Stimulated activated CD8-positive, alpha-beta memory T cell treated with anti-CD3 and anti-CD28 coated beads, Interleukin-7, amount 100 ng/mL, for 1 hour (primary cell): ENCODE results near the gene CACNA1F.
A peak's percentile ranks its signal among the peaks of the same experiment; 100 is the strongest.

Experiments used
- DNase-seq, 2 donors: peaks; one replicate each; pipeline ENCODE4 v3.0.0-alpha.2; 2020; ENCODE audit warnings: low read depth in 2 of 2

Gene CACNA1F

GRCh38 chrX:49199315-49199595 lies 33.9 kb downstream of the CACNA1F start:
- DNase-seq: no peak

- DNase-seq: no peak
Observed at GRCh38 chrX:49198540-49199314, 34.4 kb downstream of the CACNA1F start.

GRCh38 chrX:49197543-49198087 lies 35.5 kb downstream of the CACNA1F start:
- no peak for DNase-seq

- no peak for DNase-seq
Observed at GRCh38 chrX:49193542-49193964, 39.6 kb downstream of the CACNA1F start.

- DNase-seq: no peak
Observed at GRCh38 chrX:49192722-49193328, 40.3 kb downstream of the CACNA1F start.

- no peak for DNase-seq
Observed at GRCh38 chrX:49191574-49192011, 41.5 kb downstream of the CACNA1F start.

- peak; percentile 51 to 55 for DNase-seq
Observed at GRCh38 chrX:49190821-49191573, 42.1 kb downstream of the CACNA1F start.

- no peak for DNase-seq
Observed at GRCh38 chrX:49189606-49190005, 43.5 kb downstream of the CACNA1F start.

- DNase-seq: no peak
Observed at GRCh38 chrX:49188468-49189076, 44.6 kb downstream of the CACNA1F start.

GRCh38 chrX:49187526-49187925 lies 45.6 kb downstream of the CACNA1F start:
- no peak for DNase-seq

GRCh38 chrX:49187028-49187394 lies 46.1 kb downstream of the CACNA1F start:
- no peak for DNase-seq

- DNase-seq: peak in 1 of 2 donors; percentile 44
Observed at GRCh38 chrX:49186125-49187027, 46.8 kb downstream of the CACNA1F start, which contains the start of gene PRICKLE3. PRICKLE3 (minus strand) TSS chrX:49186373; CDS start chrX:49186297, 76 bp downstream.

GRCh38 chrX:49184294-49185281 lies 48.6 kb downstream of the CACNA1F start:
- no peak for DNase-seq

GRCh38 chrX:49183701-49184281 lies 49.3 kb downstream of the CACNA1F start:
- no peak for DNase-seq

GRCh38 chrX:49179358-49179757 lies 53.8 kb downstream of the CACNA1F start:
- DNase-seq: no peak

GRCh38 chrX:49178537-49178936 lies 54.6 kb downstream of the CACNA1F start:
- no peak for DNase-seq

- DNase-seq: no peak
Observed at GRCh38 chrX:49177873-49178480, 55.2 kb downstream of the CACNA1F start.

- no peak for DNase-seq
Observed at GRCh38 chrX:49177338-49177833, 55.8 kb downstream of the CACNA1F start.
